IMR-90 (cell line): ENCODE measurements around the gene SPATA3. TPM values are rescaled to one million over a fixed set of nuclear protein-coding genes. Genes with fewer than 3 reads are reported as not detected.
A peak's percentile ranks its signal among the peaks of the same experiment; 100 is the strongest.

Experiments used
- ATAC-seq: fragments of 200-7000 bp; cut with Tn5 transposase; 2 replicates; pipeline ENCODE4 v1.9.1; 2020; ENCODE audit warnings: low read depth, mild to moderate bottlenecking, moderate library complexity
- BruUV-seq: library from RNA; stranded (reverse); fragments of 400-500 nt; replicated peaks from 2 replicates; lab custom pipeline; 2021; lab: Mats Ljungman, UMichigan
- CTCF ChIA-PET: fragments of 300-600 bp; formaldehyde crosslinking; extraction: SDS; loops from one replicate; lab custom pipeline; 2021; ENCODE audit warnings: antibody characterized with exemption; lab: Yijun Ruan, JAX
- POLR2A ChIA-PET: fragments of 300-600 bp; sonication (Branson Sonifier 250); formaldehyde crosslinking; loops from one replicate; lab custom pipeline; 2022; ENCODE audit warnings: antibody characterized with exemption; ENCODE audit not compliant: unreplicated experiment; lab: Charles Lee
- DNase-seq: peaks from one replicate; pipeline ENCODE4 v3.0.0; 2013
- H2AFZ ChIP-seq: replicated peaks from 2 replicates; pipeline ENCODE3; 2013; ENCODE audit warnings: low read length, mild to moderate bottlenecking; ENCODE audit not compliant: poor library complexity
- H2AK5ac ChIP-seq: 2 replicates; pipeline ENCODE4 v1.6.1; 2013; ENCODE audit warnings: low read depth, low read length, inconsistent platforms
- H2AK9ac ChIP-seq: replicated peaks from 2 replicates; pipeline ENCODE3; 2013; ENCODE audit warnings: mild to moderate bottlenecking, low read depth, low read length, moderate library complexity; ENCODE audit not compliant: poor library complexity
- H2BK120ac ChIP-seq: 2 replicates; pipeline ENCODE4 v1.6.1; 2013; ENCODE audit warnings: low read depth, low read length, inconsistent platforms
- H2BK15ac ChIP-seq: 3 replicates; pipeline ENCODE4 v1.6.1; 2013; ENCODE audit warnings: low read depth, low read length, inconsistent platforms
- H2BK20ac ChIP-seq: 2 replicates; pipeline ENCODE4 v1.6.1; 2013; ENCODE audit warnings: low read depth, mild to moderate bottlenecking, inconsistent platforms, low read length, moderate library complexity
- H2BK5ac ChIP-seq: 2 replicates; pipeline ENCODE4 v1.6.1; 2013; ENCODE audit warnings: mild to moderate bottlenecking, low read depth, low read length, inconsistent platforms; ENCODE audit not compliant: poor library complexity, severe bottlenecking
- H3K14ac ChIP-seq: replicated peaks from 2 replicates; pipeline ENCODE4 v1.6.1; 2013; ENCODE audit warnings: low read depth, low read length, inconsistent platforms
- H3K18ac ChIP-seq: 2 replicates; pipeline ENCODE4 v1.6.1; 2013; ENCODE audit warnings: low read depth, low read length, control low read depth
- H3K23ac ChIP-seq: 2 replicates; pipeline ENCODE4 v1.6.1; 2013; ENCODE audit warnings: low read depth, low read length, inconsistent platforms
- H3K27ac ChIP-seq: 2 replicates; pipeline ENCODE4 v1.5.1; 2013; ENCODE audit warnings: mild to moderate bottlenecking, control low read depth, low read length; ENCODE audit not compliant: insufficient read depth
- H3K27me3 ChIP-seq: 2 replicates; pipeline ENCODE4 v1.6.1; 2013; ENCODE audit warnings: low read length; ENCODE audit not compliant: control insufficient read depth, insufficient read depth
- H3K36me3 ChIP-seq: 2 replicates; pipeline ENCODE4 v1.6.1; 2013; ENCODE audit warnings: low read length, mixed read lengths; ENCODE audit not compliant: control insufficient read depth, insufficient read depth
- H3K4ac ChIP-seq: 2 replicates; pipeline ENCODE4 v1.6.1; 2013; ENCODE audit warnings: low read depth, low read length, inconsistent platforms
- H3K4me1 ChIP-seq: 2 replicates; pipeline ENCODE4 v1.6.1; 2013; ENCODE audit warnings: low read length, mixed read lengths; ENCODE audit not compliant: control insufficient read depth, insufficient read depth
- H3K4me2 ChIP-seq: 2 replicates; pipeline ENCODE4 v1.6.1; 2013; ENCODE audit warnings: low read depth, mild to moderate bottlenecking, control low read depth, low read length, moderate library complexity
- H3K4me3 ChIP-seq: 2 replicates; pipeline ENCODE4 v1.5.1; 2013; ENCODE audit warnings: low read depth, mild to moderate bottlenecking, control low read depth, low read length, moderate library complexity; ENCODE audit not compliant: insufficient read depth
- H3K56ac ChIP-seq: 2 replicates; pipeline ENCODE4 v1.6.1; 2013; ENCODE audit warnings: low read length, inconsistent platforms; ENCODE audit not compliant: insufficient read depth; ENCODE audit errors: extremely low read depth
- H3K79me1 ChIP-seq, 2 experiments: 2 replicates each; pipeline ENCODE4 v1.6.1; 2013; ENCODE audit warnings: low read length in 2 of 2, inconsistent platforms in 1 of 2, low read depth in 1 of 2
- H3K9ac ChIP-seq: 2 replicates; pipeline ENCODE4 v1.6.1; 2013; ENCODE audit warnings: low read depth, low read length, control low read depth
- H3K9me1 ChIP-seq: 2 replicates; pipeline ENCODE4 v1.6.1; 2013; ENCODE audit warnings: low read length, inconsistent platforms; ENCODE audit not compliant: insufficient read depth
- H3K9me3 ChIP-seq: 2 replicates; pipeline ENCODE4 v1.6.1; 2013; ENCODE audit warnings: low read length; ENCODE audit not compliant: control insufficient read depth, insufficient read depth
- H4K20me1 ChIP-seq: 2 replicates; pipeline ENCODE4 v1.6.1; 2013; ENCODE audit warnings: low read length, inconsistent platforms; ENCODE audit not compliant: insufficient read depth
- H4K5ac ChIP-seq: 2 replicates; pipeline ENCODE4 v1.6.1; 2013; ENCODE audit warnings: mild to moderate bottlenecking, low read depth, low read length, control low read depth
- H4K8ac ChIP-seq, 2 experiments: 2 replicates each; pipeline ENCODE4 v1.6.1; 2013; ENCODE audit warnings: low read depth in 2 of 2, low read length in 2 of 2, control low read depth in 1 of 2, inconsistent platforms in 1 of 2
- H4K91ac ChIP-seq: 2 replicates; pipeline ENCODE4 v1.6.1; 2013; ENCODE audit warnings: low read depth, low read length, inconsistent platforms; ENCODE audit not compliant: insufficient read depth
- BHLHE40 ChIP-seq: fragments of 150-350 bp; IDR thresholded peaks from 2 replicates; pipeline ENCODE4 v1.6.1; 2016; ENCODE audit warnings: mild to moderate bottlenecking, low read depth, low read length
- CEBPB ChIP-seq: IDR thresholded peaks from 2 replicates; pipeline ENCODE4 v1.6.1; 2012; ENCODE audit warnings: low read depth, low read length, improper control_type of control experiment
- CTCF ChIP-seq: conservative IDR thresholded peaks from 2 replicates; pipeline ENCODE4 v1.5.1; 2012; ENCODE audit warnings: mild to moderate bottlenecking, low read depth, low read length, improper control_type of control experiment
- MAZ ChIP-seq: IDR thresholded peaks from 2 replicates; pipeline ENCODE4 v1.6.1; 2012; ENCODE audit warnings: low read depth, mild to moderate bottlenecking, low read length, improper control_type of control experiment, moderate library complexity, borderline replicate concordance
- RAD21 ChIP-seq: IDR thresholded peaks from 2 replicates; pipeline ENCODE4 v1.6.1; 2012; ENCODE audit warnings: low read length, improper control_type of control experiment
- WGBS, 2 experiments: methylation state at CpG; one replicate each; pipeline versions ENCODE4 v1.1.5 to v1.1.7; 2013; ENCODE audit warnings: missing lambda C conversion rate in 2 of 2; ENCODE audit not compliant: insufficient read length in 1 of 2; ENCODE audit errors: extremely low coverage in 2 of 2; 5-methylcytosine and 5-hydroxymethylcytosine counted together
- dilution Hi-C: fragments of 300-500 bp; cut with HindIII; formaldehyde crosslinking; loops from one replicate; pipeline ENCODE4 v1.14.3; 2018; ENCODE audit warnings: low sequenced_read_pairs; ENCODE audit not compliant: unreplicated experiment
- in situ Hi-C: fragments of 300-500 bp; cut with MboI; formaldehyde crosslinking; loops from 3 replicates; pipeline ENCODE4 v1.14.3; 2019; ENCODE audit warnings: low sequenced_read_pairs, inconsistent platforms, mixed read lengths
- intact Hi-C: fragments of 100-400 bp; cut with micrococcal nuclease; formaldehyde crosslinking; loops from 2 replicates; pipeline ENCODE4 v1.10.0; 2022
- polyA plus RNA-seq, 3 experiments: library from polyadenylated mRNA; depleted of rRNA; stranded (reverse); fragments of >200 nt; gene quantifications; 2 replicates each; pipeline ENCODE4 v1.2.3, GENCODE V29; 2012; ENCODE audit warnings: low replicate concordance in 1 of 3
- total RNA-seq: library from RNA; depleted of rRNA; stranded (reverse); fragments of >200 nt; gene quantifications from 2 replicates; pipeline ENCODE4 v1.2.3, GENCODE V29; 2012

SPATA3 gene
- total and polyA plus RNA-seq, 2 of the 4 experiments (the other 2 are of a cell fraction): not detected

GRCh38 chr2:231016566-231017230, 20.8 kb downstream of the SPATA3 start:
- ATAC-seq (no peak), DNase-seq (no peak)
- Histone ChIP-seq H2AK5ac (no peak overlapping the region), H3K18ac (no peak overlapping the region), H4K91ac (no peak overlapping the region), H2BK5ac (no peak overlapping the region), H3K4me1 (no peaks in the 10 kb centered on the region), H3K23ac (no peak overlapping the region), H3K27ac (no peak overlapping the region), H2AFZ (no peak overlapping the region), H4K5ac (no peak overlapping the region), H3K4ac (no peak overlapping the region), H2BK15ac (no peak overlapping the region), H2BK20ac (no peak overlapping the region), H3K4me3 (no peak overlapping the region), H3K9ac (no peak overlapping the region), H3K4me2 (no peak overlapping the region), H3K56ac (no peak overlapping the region), H2AK9ac (no peak overlapping the region), H3K79me1 (no peaks in the 10 kb centered on the region), H3K9me1 (no peaks in the 10 kb centered on the region), H3K36me3 (no peaks in the 10 kb centered on the region), H2BK120ac (no peak overlapping the region), H3K14ac (no peak overlapping the region), H4K20me1 (no peaks in the 10 kb centered on the region), H3K9me3 (no peaks in the 10 kb centered on the region), H4K8ac (no peak overlapping the region), H3K27me3 (peaks cover 43% of the 10 kb centered on the region)
- TF ChIP-seq CEBPB (peak; percentile 67), CTCF (no peak), BHLHE40 (no peak), RAD21 (no peak), MAZ (no peak)
- WGBS, 2 experiments: 83% methylated on average over 2 of the region's 6 CpGs; no CpG with 5 or more reads in 1 of the 2 experiments
- no TSS peak for BruUV-seq
- ChIA-PET CTCF (no interaction called here), POLR2A (no interaction called here)
- dilution Hi-C loops: no loop called here
- intact Hi-C loops: loop anchor here (10.0 kb wide), 1 partner anchor 62 kb away; no protein-coding TSS in a partner anchor
- in situ Hi-C loops: no loop called here
